Measurements from ENCODE around the gene PGAM2.
"Not testable (repeated sequence)": the region's sequence is repeated elsewhere in the genome, so short reads cannot be mapped to it uniquely, and the experiment has no call there.

The PGAM2 gene

DNA sequence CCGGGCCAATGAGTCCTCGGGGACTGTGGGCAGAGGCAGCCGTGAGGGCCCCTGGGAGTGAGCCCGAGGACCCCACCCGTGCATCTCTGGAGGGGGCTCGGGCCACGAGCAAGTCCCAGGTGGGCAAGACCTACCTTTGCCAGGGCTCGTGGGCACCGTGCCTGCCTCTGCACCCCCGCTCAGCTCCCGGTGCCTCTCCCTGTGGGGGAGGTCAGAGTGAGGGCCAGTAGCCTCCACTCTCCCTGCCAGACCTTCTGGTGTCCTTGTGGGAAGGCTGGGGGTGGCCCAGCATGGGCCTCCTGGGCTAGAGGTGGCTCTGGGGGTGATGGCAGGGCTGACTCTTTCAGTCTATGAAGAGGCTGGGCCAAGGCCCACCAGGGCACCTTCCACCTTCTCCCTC lies 35.9 kb downstream of the PGAM2 start:
- not testable (repeated sequence) for H3K27ac ChIP-seq (replicated peaks; ENCODE audit: low read length); H3K4ac ChIP-seq (ENCODE audit: low read length); H3K36me3 ChIP-seq (replicated peaks in 1 of 2; ENCODE audit: control insufficient read depth in 2 of 2, insufficient read depth in 2 of 2, low read length in 2 of 2); H2AK5ac ChIP-seq (ENCODE audit: low read depth, low read length); H3K9ac ChIP-seq (ENCODE audit: low read depth, low read length, poor library complexity); DNase-seq (ENCODE audit: low spot score); H3K27me3 ChIP-seq (ENCODE audit: control insufficient read depth in 3 of 3, insufficient read depth in 3 of 3, low read depth in 1 of 3, low read length in 3 of 3); H2BK12ac ChIP-seq (ENCODE audit: low read length); H4K8ac ChIP-seq (ENCODE audit: low read depth, low read length); H2BK15ac ChIP-seq (ENCODE audit: low read length); H3K18ac ChIP-seq (ENCODE audit: low read length); H3K4me1 ChIP-seq (ENCODE audit: control insufficient read depth in 2 of 2, insufficient read depth in 1 of 2, low read depth in 1 of 2, low read length in 2 of 2); H3K4me3 ChIP-seq (ENCODE audit: low read length in 2 of 2); H3K9me3 ChIP-seq (replicated peaks in 1 of 2; ENCODE audit: control insufficient read depth in 2 of 2, insufficient read depth in 1 of 2, low read depth in 1 of 2, low read length in 2 of 2); H2BK5ac ChIP-seq (ENCODE audit: low read length); H3K14ac ChIP-seq (ENCODE audit: low read length); H3K23ac ChIP-seq (ENCODE audit: low read depth, low read length, poor library complexity); H2AFZ ChIP-seq (ENCODE audit: low read length); H3K79me1 ChIP-seq (ENCODE audit: low read depth, low read length); H2BK120ac ChIP-seq (ENCODE audit: low read depth, low read length); H3K4me2 ChIP-seq (ENCODE audit: insufficient read depth, low read length, poor library complexity, severe bottlenecking); H4K91ac ChIP-seq (ENCODE audit: low read depth, low read length, poor library complexity)
- no CpG with 5 or more reads among the region's 11 CpGs for WGBS, 2 donors (ENCODE audit: extremely low coverage in 2 of 2, insufficient read length in 2 of 2, insufficient replicate concordance in 1 of 2)

DNA sequence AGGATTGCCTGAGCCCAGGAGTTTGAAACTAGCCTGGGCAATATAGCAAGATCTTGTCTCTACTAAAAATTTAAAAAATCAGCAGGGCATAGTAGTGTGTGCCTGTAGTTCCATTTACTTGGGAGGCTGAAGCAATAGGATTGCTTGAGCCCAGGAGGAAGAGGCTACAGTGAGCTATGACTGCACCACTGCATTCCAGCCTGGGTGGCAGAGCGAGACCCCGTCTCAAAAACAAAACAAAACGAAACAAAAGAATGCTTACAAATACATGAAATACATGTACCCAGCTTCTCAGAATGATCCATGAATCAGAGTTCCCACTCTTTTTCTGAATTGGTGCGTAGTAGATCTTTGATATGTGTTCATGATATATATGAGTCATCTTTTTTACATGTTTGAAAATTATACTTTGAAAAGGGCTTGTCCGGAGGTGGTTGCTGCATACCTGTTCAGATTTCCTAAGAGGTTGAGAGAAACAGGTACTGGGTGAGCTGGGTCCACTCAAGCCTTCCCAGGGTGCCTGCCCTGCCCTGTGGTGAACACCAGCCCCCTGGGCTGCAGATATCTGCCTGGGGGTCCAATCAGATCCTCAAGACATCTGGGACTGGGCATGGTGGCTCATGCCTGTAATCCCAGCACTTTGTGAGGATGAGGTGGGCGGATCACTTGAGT lies 42.4 kb downstream of the PGAM2 start:
- H3K23ac ChIP-seq (ENCODE audit: low read depth, low read length, poor library complexity); H2AFZ ChIP-seq (ENCODE audit: low read length); H3K4ac ChIP-seq (ENCODE audit: low read length); H4K8ac ChIP-seq (ENCODE audit: low read depth, low read length); H3K27ac ChIP-seq (replicated peaks; ENCODE audit: low read length); H3K9me3 ChIP-seq (replicated peaks in 1 of 2; ENCODE audit: control insufficient read depth in 2 of 2, insufficient read depth in 1 of 2, low read depth in 1 of 2, low read length in 2 of 2); H3K18ac ChIP-seq (ENCODE audit: low read length); H2BK5ac ChIP-seq (ENCODE audit: low read length); H2BK12ac ChIP-seq (ENCODE audit: low read length); H3K4me1 ChIP-seq (ENCODE audit: control insufficient read depth in 2 of 2, insufficient read depth in 1 of 2, low read depth in 1 of 2, low read length in 2 of 2); H2BK15ac ChIP-seq (ENCODE audit: low read length); H3K9ac ChIP-seq (ENCODE audit: low read depth, low read length, poor library complexity); H3K4me3 ChIP-seq (ENCODE audit: low read length in 2 of 2); H3K79me1 ChIP-seq (ENCODE audit: low read depth, low read length); H3K36me3 ChIP-seq (replicated peaks in 1 of 2; ENCODE audit: control insufficient read depth in 2 of 2, insufficient read depth in 2 of 2, low read length in 2 of 2); H2BK120ac ChIP-seq (ENCODE audit: low read depth, low read length); H3K14ac ChIP-seq (ENCODE audit: low read length); H3K4me2 ChIP-seq (ENCODE audit: insufficient read depth, low read length, poor library complexity, severe bottlenecking); H4K91ac ChIP-seq (ENCODE audit: low read depth, low read length, poor library complexity); DNase-seq (ENCODE audit: low spot score); H3K27me3 ChIP-seq (ENCODE audit: control insufficient read depth in 3 of 3, insufficient read depth in 3 of 3, low read depth in 1 of 3, low read length in 3 of 3); H2AK5ac ChIP-seq (ENCODE audit: low read depth, low read length): not testable (repeated sequence)
- no CpG with 5 or more reads among the region's 6 CpGs for WGBS, 2 donors (ENCODE audit: extremely low coverage in 2 of 2, insufficient read length in 2 of 2, insufficient replicate concordance in 1 of 2)

DNA sequence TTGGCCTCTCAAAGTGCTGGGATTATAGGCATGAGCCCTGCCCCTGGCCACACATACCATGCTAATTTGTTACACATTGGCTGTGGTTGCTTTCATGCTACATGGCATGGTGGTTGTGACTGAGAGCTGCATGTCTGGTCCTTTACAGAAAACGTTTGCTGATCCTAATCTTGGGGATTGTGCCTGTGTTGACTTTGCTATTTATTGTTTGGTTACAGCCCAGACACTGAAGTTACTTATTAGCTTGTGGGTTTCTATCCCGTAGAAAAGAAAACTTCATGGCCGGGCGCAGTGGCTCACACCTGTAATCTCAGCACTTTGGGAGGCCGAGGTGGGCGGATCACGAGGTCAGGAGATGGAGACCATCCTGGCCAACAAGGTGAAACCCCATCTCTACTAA lies 43.3 kb downstream of the PGAM2 start:
- not testable (repeated sequence) for H2BK5ac ChIP-seq (ENCODE audit: low read length); H3K36me3 ChIP-seq (replicated peaks in 1 of 2; ENCODE audit: control insufficient read depth in 2 of 2, insufficient read depth in 2 of 2, low read length in 2 of 2); H3K27me3 ChIP-seq (ENCODE audit: control insufficient read depth in 3 of 3, insufficient read depth in 3 of 3, low read depth in 1 of 3, low read length in 3 of 3); H4K91ac ChIP-seq (ENCODE audit: low read depth, low read length, poor library complexity); H4K8ac ChIP-seq (ENCODE audit: low read depth, low read length); H3K79me1 ChIP-seq (ENCODE audit: low read depth, low read length); H2BK120ac ChIP-seq (ENCODE audit: low read depth, low read length); H2BK15ac ChIP-seq (ENCODE audit: low read length); H3K4ac ChIP-seq (ENCODE audit: low read length); H3K4me1 ChIP-seq (ENCODE audit: control insufficient read depth in 2 of 2, insufficient read depth in 1 of 2, low read depth in 1 of 2, low read length in 2 of 2); H3K4me3 ChIP-seq (ENCODE audit: low read length in 2 of 2); H3K18ac ChIP-seq (ENCODE audit: low read length); H2AFZ ChIP-seq (ENCODE audit: low read length); H3K14ac ChIP-seq (ENCODE audit: low read length); H3K9ac ChIP-seq (ENCODE audit: low read depth, low read length, poor library complexity); H2AK5ac ChIP-seq (ENCODE audit: low read depth, low read length); DNase-seq (ENCODE audit: low spot score); H2BK12ac ChIP-seq (ENCODE audit: low read length); H3K9me3 ChIP-seq (replicated peaks in 1 of 2; ENCODE audit: control insufficient read depth in 2 of 2, insufficient read depth in 1 of 2, low read depth in 1 of 2, low read length in 2 of 2); H3K23ac ChIP-seq (ENCODE audit: low read depth, low read length, poor library complexity); H3K4me2 ChIP-seq (ENCODE audit: insufficient read depth, low read length, poor library complexity, severe bottlenecking); H3K27ac ChIP-seq (replicated peaks; ENCODE audit: low read length)
- WGBS, 2 donors (ENCODE audit: extremely low coverage in 2 of 2, insufficient read length in 2 of 2, insufficient replicate concordance in 1 of 2) = no CpG with 5 or more reads among the region's 7 CpGs

DNA sequence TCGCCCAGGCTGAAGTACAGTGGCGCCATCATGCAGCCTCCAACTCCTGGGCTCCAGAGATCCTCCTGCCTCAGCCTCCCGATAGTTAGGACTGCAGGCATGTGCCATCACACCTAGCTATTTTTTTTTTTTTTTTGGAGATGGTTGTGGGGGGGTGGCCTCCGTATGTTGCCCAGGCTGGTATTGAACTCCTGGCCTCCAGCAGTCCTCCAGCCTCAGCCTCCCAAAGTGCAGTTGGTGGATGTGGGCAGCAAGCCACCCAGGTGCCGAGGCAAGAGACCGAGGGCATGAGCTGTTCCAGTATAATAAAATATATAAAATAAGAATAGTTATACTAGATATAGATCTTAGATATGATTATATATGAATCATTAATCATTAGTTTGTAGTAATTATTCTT lies 45.5 kb downstream of the PGAM2 start:
- not testable (repeated sequence) for DNase-seq (ENCODE audit: low spot score); H3K9ac ChIP-seq (ENCODE audit: low read depth, low read length, poor library complexity); H3K4ac ChIP-seq (ENCODE audit: low read length); H3K36me3 ChIP-seq (replicated peaks in 1 of 2; ENCODE audit: control insufficient read depth in 2 of 2, insufficient read depth in 2 of 2, low read length in 2 of 2); H3K4me3 ChIP-seq (ENCODE audit: low read length in 2 of 2); H3K27ac ChIP-seq (replicated peaks; ENCODE audit: low read length); H3K27me3 ChIP-seq (ENCODE audit: control insufficient read depth in 3 of 3, insufficient read depth in 3 of 3, low read depth in 1 of 3, low read length in 3 of 3); H2AFZ ChIP-seq (ENCODE audit: low read length); H4K91ac ChIP-seq (ENCODE audit: low read depth, low read length, poor library complexity); H3K14ac ChIP-seq (ENCODE audit: low read length); H2BK12ac ChIP-seq (ENCODE audit: low read length); H2BK120ac ChIP-seq (ENCODE audit: low read depth, low read length); H3K9me3 ChIP-seq (replicated peaks in 1 of 2; ENCODE audit: control insufficient read depth in 2 of 2, insufficient read depth in 1 of 2, low read depth in 1 of 2, low read length in 2 of 2); H3K23ac ChIP-seq (ENCODE audit: low read depth, low read length, poor library complexity); H3K79me1 ChIP-seq (ENCODE audit: low read depth, low read length); H3K18ac ChIP-seq (ENCODE audit: low read length); H2BK15ac ChIP-seq (ENCODE audit: low read length); H2AK5ac ChIP-seq (ENCODE audit: low read depth, low read length); H4K8ac ChIP-seq (ENCODE audit: low read depth, low read length); H3K4me1 ChIP-seq (ENCODE audit: control insufficient read depth in 2 of 2, insufficient read depth in 1 of 2, low read depth in 1 of 2, low read length in 2 of 2); H2BK5ac ChIP-seq (ENCODE audit: low read length)
- peak overlapping the region; percentile 2 for H3K4me2 ChIP-seq (ENCODE audit: insufficient read depth, low read length, poor library complexity, severe bottlenecking)
- WGBS, 2 donors (ENCODE audit: extremely low coverage in 2 of 2, insufficient read length in 2 of 2, insufficient replicate concordance in 1 of 2) = no CpG with 5 or more reads among the region's 6 CpGs
